Measurements from ENCODE around the gene CDK17.
"Not testable (repeated sequence)": the region's sequence is repeated elsewhere in the genome, so short reads cannot be mapped to it uniquely, and the experiment has no call there.

The CDK17 gene

DNA sequence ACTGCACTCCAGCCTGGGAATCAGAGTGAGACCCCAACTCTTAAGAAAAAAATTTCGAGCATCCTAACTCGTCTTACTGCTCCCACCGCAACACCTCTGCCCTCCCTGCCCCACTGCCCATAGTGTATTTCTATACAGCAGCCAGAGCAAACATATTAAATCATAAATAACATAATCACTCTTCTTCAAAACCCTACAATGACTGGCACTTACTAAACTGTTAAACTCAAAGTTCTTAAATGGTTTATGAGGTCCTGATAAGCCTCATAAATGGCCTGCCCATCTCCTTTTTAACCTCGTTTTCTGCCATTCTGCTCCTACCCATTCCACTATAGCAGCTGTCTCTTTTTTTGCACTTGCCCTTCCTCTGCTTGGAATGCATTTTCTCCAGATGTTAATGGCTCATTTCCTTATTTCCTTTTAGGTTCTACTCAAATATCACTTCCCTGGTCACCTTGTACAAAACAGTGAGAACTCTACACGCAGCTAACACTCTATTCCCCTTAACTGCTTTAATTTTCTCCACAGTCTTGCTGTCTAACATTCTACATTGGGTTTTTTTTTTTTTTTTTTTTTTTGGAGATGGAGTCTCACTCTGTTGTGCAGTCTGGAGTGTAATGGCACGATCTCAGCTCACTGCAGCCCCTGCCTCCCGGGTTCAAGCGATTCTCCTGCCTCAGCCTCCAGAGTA is 45.2 kb downstream of the CDK17 start:
- DNase-seq (ENCODE audit: low read depth): no peak

GRCh38 chr12:96354326-96354725 is 45.9 kb downstream of the CDK17 start:
- peak; percentile 25 for DNase-seq (ENCODE audit: low read depth)

DNA sequence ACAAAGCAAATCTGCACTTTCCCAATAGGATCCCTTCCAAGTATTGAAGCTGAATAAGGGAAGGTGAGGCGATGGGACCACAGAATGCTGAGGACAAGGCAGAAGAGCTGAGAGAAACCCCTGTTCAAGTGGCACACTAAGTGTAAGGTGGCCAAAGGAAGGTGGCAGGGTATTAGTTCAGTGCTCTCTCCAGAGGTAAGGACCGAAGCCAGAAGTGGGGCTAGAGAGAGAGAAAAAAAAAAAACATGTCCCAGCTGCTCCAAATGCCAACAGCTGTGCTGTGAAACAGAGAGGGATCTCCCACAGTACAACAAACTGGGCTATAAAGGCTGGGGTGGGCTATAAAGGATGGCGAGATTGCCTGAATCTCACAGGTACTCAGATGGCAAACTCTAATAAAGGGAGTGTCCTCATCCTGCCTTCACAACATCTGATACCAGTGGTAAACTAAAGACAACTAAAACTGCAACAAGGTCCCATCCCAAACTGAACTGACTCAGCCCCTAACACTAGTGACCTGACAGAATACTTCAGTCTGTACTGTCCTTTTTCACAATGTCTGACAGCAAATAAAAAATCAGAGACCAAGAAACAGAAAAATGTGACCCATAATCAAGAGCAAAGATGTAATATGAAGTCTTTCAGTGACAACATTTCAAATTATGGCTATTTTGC is 47.9 kb downstream of the CDK17 start:
- DNase-seq (ENCODE audit: low read depth): no peak

DNA sequence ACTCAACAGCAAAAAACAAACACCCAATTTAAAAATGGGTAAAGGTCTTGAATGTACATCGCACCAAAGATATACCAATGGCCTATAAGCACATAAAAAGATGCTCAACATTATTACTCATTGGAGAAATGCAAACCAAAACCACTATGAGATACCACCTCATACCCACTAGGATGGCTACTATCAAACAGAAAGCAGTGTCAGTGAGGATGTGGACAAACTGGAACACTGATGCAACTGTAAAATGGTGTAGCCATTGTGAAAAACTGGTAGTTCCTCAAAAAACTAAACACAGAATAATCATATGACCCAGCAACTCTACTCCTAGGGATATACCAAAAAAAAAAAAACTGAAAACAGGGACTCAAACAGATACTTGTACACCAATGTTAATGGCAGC is 49.3 kb downstream of the CDK17 start:
- DNase-seq (ENCODE audit: low read depth): no peak

DNA sequence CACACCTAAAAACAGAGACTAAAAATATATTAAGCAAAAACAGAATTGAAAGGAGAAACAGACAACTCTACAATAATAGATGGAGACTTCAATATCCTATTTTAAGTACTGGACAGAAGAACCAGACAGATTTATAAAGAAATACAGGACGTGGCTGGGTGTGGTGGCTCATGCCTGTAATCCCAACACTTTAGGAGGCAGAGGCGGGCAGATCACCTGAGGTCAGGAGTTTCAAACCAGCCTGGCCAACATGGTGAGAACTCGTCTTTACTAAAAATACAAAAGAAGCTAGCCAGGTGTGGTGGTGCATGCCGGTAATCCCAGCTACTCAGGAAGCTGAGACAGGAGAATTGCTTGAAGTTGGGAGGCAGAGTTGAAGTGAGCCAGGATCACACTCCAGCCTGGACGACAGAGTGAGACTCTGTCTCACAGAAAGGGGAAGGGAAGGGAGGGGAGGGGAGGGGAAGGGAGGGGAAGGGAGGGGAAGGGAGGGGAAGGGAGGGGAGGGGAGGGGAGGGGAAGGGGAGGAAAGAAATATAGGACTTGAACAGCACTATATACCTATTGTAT is 53.0 kb downstream of the CDK17 start:
- DNase-seq (ENCODE audit: low read depth): no peak

DNA sequence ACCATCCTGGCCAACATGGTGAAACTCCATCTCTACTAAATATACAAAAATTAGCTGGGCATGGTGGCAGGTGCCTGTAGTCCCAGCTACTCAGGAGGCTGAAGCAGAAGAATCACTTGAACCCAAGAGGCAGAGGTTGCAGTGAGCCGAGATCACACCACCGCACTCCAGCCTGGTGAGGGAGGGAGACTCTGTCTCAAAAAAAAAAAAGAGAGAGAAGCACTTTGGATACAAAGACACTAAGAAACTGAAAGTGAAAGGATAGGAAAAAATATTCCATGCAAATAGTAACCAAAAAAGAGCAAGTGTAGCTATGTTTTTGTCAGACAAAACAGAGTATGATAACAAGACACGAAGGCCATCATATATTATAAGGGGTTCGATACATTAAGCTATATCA is 53.5 kb downstream of the CDK17 start:
- DNase-seq (ENCODE audit: low read depth): not testable (repeated sequence)

- no peak for DNase-seq (ENCODE audit: low read depth)
These were observed 56.0 kb downstream of the CDK17 start for GRCh38 chr12:96344124-96344695.

DNA sequence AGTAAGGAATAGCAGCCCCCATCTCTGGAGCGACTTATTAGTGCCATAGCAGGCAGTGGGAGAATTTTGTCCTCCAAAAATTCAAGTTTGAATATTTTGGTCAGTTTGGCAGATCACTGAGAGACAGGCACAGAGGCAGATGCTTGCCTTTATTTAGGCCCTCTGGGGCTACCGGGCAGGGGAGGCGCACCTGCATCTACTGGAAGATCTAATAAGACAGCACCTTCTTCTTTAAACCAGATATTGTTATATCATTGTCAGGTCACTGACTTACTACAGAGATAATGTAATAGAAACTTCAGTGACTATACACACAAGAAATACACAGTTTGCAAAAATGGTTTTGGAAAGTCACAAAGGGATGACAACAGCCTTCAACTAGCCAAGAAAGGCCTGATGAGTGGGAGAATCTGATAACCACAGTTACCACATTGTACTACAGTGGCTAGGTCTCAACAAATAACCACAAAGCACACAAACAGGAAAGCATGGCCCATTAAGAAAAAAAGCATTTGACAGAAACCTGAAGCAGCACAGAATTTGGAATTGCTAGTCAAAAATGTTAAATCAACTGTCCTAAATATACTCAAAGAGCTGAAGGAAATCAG is 56.8 kb downstream of the CDK17 start:
- DNase-seq (ENCODE audit: low read depth): peak; percentile 14

DNA sequence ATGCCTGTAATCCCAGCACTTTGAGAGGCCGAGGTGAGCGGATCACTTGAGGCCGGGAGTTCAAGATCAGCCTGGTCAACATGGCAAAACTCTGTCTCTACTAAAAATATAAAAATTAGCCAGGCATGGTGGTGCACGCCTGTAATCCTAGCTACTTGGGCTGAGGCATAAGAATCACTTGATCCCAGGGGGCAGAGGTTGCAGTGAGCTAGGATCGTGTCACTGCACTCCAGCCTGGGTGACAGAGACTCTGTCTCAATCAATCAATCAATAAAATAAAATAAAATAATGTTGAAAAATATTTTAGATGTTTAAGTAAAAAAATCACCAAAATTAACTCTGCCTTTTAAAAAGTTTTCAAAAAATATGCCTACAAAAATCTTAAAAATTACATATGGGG is 60.6 kb downstream of the CDK17 start:
- DNase-seq (ENCODE audit: low read depth): not testable (repeated sequence)

DNA sequence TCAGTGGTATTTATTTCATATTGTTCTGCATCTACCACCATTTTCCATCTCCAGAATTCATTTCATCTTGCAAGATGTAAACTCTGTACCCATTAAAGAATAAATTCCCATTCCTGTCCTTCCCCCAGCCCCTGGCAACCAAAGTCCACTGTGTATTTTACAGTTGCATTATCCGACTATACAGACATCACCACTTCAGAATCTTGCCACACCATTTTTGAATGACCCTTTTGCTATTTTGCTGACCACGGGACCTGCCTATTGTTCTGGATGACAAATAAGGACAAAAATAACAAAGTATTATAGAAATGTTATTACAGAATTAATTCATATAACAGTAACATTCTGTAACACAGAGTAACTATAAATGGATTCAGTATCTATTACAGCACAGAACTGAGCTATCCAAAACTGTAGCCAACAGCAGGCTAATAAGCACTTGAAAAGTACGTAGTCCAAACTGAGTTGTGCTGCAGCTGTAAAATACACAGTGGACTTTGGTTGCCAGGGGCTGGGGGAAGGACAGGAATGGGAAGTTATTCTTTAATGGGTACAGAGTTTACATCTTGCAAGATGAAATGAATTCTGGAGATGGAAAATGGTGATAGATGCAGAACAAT is 61.3 kb downstream of the CDK17 start:
- DNase-seq (ENCODE audit: low read depth): no peak

DNA sequence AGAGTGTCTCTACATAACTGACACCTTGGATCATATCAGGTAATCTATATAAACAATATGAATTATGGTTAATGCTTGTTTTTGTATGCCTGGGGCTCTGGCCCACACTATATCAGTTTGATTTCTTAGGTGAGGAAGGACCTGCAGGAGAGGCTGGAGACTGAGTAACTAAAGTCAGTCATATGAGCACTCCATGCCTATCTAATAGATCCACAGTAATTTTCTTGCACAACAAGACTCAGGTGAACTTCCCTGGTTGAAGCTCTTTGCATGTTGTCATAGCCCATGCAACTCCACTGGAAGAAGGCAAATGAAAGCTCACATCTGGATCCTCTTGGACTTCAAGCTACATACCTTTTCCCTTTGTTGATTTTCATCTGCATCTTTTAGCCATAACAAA is 62.3 kb downstream of the CDK17 start:
- no peak for DNase-seq (ENCODE audit: low read depth)

- DNase-seq (ENCODE audit: low read depth): no peak
These were observed 63.8 kb downstream of the CDK17 start for GRCh38 chr12:96336489-96336888.

- DNase-seq (ENCODE audit: low read depth): no peak
These were observed 65.0 kb downstream of the CDK17 start for GRCh38 chr12:96335270-96335669.

GRCh38 chr12:96334502-96334901 is 65.7 kb downstream of the CDK17 start:
- no peak for DNase-seq (ENCODE audit: low read depth)

DNA sequence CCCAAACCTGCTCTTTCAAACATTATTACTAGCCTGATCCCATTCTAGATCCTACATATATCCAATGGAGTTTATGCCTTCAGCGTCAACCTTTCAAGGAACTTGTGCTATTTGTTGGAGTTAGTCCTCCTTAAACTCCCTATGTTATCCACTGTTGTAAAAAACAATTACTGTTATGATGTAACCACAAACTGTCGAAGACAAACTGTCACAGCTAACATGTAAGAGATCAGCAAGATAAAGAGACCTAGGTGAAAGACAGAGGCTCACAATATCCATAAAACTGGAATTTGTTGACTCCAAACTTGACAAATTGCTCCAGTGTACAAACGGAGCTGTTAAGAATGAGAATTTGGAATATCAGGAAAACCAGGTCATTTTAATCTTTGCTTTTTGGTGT is 70.7 kb downstream of the CDK17 start:
- no peak for DNase-seq (ENCODE audit: low read depth)

DNA sequence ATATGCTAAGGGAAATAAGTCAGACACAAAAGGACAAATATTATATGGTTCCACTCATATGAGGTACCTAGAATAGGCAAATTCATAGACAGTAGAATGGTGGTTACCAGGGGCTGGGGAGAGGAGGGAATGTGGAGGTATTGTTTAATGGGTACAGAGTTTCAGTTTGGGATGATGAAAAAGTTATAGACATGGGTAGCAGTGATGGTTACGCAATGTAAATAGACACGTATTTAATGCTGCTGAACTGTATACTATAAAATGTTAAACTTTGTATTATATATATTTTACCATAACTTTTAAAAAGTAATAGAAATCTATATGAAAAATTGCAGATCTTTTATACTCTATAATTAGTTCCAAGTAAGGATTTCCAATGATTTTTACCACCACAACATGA is 71.2 kb downstream of the CDK17 start:
- DNase-seq (ENCODE audit: low read depth): no peak

GRCh38 chr12:96327889-96328288 is 72.3 kb downstream of the CDK17 start:
- DNase-seq (ENCODE audit: low read depth): no peak

GRCh38 chr12:96327346-96327745 is 72.9 kb downstream of the CDK17 start:
- no peak for DNase-seq (ENCODE audit: low read depth)

- no peak for DNase-seq (ENCODE audit: low read depth)
These were observed 73.5 kb downstream of the CDK17 start for GRCh38 chr12:96326628-96327227.

DNA sequence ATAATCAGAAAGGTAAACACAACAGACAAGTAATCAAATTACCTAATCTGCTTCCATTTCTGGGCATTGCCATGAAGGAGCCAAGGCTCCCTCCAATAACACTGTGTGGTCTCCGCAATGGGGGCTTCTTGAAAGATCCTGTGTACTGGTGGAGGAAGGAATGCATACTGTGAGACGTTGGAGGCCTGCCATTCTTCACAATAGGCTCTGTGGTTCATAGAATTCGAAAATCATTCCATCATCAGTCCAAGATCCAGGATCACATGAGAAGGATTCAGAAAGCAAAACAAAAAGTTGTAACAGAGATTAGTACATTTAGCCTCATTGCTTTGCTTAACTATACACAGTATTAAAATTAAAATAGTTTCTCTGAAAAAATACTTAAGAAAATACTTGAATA is 76.3 kb downstream of the CDK17 start:
- DNase-seq (ENCODE audit: low read depth): no peak

DNA sequence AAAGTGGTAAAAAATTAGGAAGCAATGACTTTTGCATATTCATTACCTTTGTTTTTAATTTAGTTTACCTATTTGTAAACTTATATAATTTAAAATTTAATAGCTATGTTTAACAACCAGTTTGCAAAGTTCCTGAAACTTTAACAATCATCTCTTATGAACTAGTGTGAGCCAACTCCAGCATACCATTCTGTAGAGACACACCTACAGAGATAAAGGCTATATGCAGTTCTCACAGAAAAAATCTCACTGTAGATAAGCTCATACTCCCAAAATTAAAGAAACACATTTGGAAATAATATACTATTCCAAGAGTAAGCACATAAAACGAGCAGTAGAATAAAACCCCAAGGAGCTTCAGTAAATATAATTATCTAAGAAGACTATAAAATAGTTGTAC is 77.5 kb downstream of the CDK17 start:
- no peak for DNase-seq (ENCODE audit: low read depth)

- no peak for DNase-seq (ENCODE audit: low read depth)
These were observed 78.3 kb downstream of the CDK17 start for GRCh38 chr12:96321941-96322340.
